OCI-LY3 (cell line): ENCODE data around the gene KANSL1.

Experiments used
- H2AFZ ChIP-seq: fragments of 200-600, 300-600 bp; shearing (Covaris generic); 2 replicates; pipeline ENCODE4 v1.6.0; 2014; ENCODE audit warnings: antibody characterized with exemption, low read depth, low read length
- H3K27ac ChIP-seq: fragments of 200-600, 300-600 bp; sonication (generic); 2 replicates; pipeline ENCODE4 v1.5.1; 2014; ENCODE audit warnings: mild to moderate bottlenecking, low read length, moderate library complexity, mixed read lengths
- H3K27me3 ChIP-seq: fragments of 200-600, 300-600 bp; sonication (generic); 2 replicates; pipeline ENCODE4 v1.6.1; 2014; ENCODE audit warnings: low read depth, low read length, mixed read lengths
- H3K36me3 ChIP-seq: fragments of 200-600, 300-600 bp; sonication (generic); replicated peaks from 2 replicates; pipeline ENCODE3; 2014; ENCODE audit warnings: low read depth, low read length, mixed read lengths
- H3K4me1 ChIP-seq: fragments of 300-600, 200-600 bp; sonication (generic); 2 replicates; pipeline ENCODE4 v1.6.1; 2014; ENCODE audit warnings: low read length, mixed read lengths
- H3K4me2 ChIP-seq: fragments of 200-600, 300-600 bp; sonication (generic); 2 replicates; pipeline ENCODE4 v1.6.1; 2014; ENCODE audit warnings: low read length, mixed read lengths
- H3K4me3 ChIP-seq: fragments of 300-600, 200-600 bp; sonication (generic); 2 replicates; pipeline ENCODE4 v1.5.1; 2014; ENCODE audit warnings: antibody characterized with exemption, mild to moderate bottlenecking, low read length, moderate library complexity
- H3K79me2 ChIP-seq: fragments of 300-600, 200-600 bp; shearing (Covaris generic); 2 replicates; pipeline ENCODE4 v1.6.1; 2014; ENCODE audit warnings: mild to moderate bottlenecking, low read length, mixed read lengths
- H3K9ac ChIP-seq: fragments of 300-600, 200-600 bp; shearing (Covaris generic); 2 replicates; pipeline ENCODE4 v1.6.0; 2014; ENCODE audit warnings: mild to moderate bottlenecking, low read length, moderate library complexity
- H3K9me3 ChIP-seq: fragments of 200-600, 300-600 bp; shearing (Covaris generic); 2 replicates; pipeline ENCODE4 v1.6.1; 2014; ENCODE audit warnings: low read length, mixed read lengths; ENCODE audit not compliant: insufficient read depth
- H4K20me1 ChIP-seq: fragments of 200-600, 300-600 bp; sonication (generic); 2 replicates; pipeline ENCODE4 v1.6.1; 2016; ENCODE audit warnings: low read length, mixed read lengths; ENCODE audit not compliant: insufficient read depth
- EZH2phosphoT487 ChIP-seq: fragments of 200-600 bp; shearing (Covaris generic); IDR thresholded peaks from 2 replicates; pipeline ENCODE4 v1.6.1; 2018; ENCODE audit warnings: antibody characterized with exemption, mixed run types, low read depth
- TF ChIP-seq, protein P1 (sequence below): fragments of 200-600, 300-600 bp; sonication (generic); IDR thresholded peaks from 2 replicates; pipeline ENCODE4 v1.5.1; 2014; ENCODE audit warnings: antibody characterized with exemption, low read length, low read depth

The KANSL1 gene

DNA sequence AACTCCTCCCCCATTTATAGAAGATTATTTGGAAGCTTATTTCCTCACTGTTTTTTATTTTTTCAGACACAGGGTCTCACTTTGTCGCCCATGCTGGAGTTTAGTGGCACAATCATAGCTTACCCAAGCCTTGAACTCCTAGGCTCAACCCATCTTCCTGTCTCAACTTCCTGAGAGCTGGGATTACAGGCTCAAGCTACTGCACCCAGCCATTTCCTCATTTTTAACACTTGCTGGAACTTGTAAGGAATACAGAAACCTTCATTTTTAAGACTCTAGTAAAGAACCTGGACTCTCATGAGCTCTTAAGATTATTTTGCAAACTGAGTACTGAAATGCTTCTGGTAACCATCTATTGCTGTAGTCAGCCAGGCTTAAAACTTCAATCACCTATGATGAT, 29.9 kb downstream of the KANSL1 start:
- peaks cover 95% of the 10 kb centered on the region for H4K20me1 ChIP-seq
- no peak overlapping the region for H3K4me2 ChIP-seq
- no peak overlapping the region for H3K9ac ChIP-seq
- TF ChIP-seq EZH2phosphoT487, result no peak
- TF ChIP-seq, protein P1, sequence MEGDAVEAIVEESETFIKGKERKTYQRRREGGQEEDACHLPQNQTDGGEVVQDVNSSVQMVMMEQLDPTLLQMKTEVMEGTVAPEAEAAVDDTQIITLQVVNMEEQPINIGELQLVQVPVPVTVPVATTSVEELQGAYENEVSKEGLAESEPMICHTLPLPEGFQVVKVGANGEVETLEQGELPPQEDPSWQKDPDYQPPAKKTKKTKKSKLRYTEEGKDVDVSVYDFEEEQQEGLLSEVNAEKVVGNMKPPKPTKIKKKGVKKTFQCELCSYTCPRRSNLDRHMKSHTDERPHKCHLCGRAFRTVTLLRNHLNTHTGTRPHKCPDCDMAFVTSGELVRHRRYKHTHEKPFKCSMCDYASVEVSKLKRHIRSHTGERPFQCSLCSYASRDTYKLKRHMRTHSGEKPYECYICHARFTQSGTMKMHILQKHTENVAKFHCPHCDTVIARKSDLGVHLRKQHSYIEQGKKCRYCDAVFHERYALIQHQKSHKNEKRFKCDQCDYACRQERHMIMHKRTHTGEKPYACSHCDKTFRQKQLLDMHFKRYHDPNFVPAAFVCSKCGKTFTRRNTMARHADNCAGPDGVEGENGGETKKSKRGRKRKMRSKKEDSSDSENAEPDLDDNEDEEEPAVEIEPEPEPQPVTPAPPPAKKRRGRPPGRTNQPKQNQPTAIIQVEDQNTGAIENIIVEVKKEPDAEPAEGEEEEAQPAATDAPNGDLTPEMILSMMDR, result no peak
- H3K9me3 ChIP-seq, result no peaks in the 10 kb centered on the region
- H3K27me3 ChIP-seq, result no peaks in the 10 kb centered on the region
- no peak overlapping the region for H3K4me3 ChIP-seq
- no peaks in the 10 kb centered on the region for H3K4me1 ChIP-seq
- no peak overlapping the region for H2AFZ ChIP-seq
- H3K27ac ChIP-seq, result no peak overlapping the region
- peaks cover 6% of the 10 kb centered on the region for H3K36me3 ChIP-seq
- peaks cover 98% of the 10 kb centered on the region for H3K79me2 ChIP-seq

DNA sequence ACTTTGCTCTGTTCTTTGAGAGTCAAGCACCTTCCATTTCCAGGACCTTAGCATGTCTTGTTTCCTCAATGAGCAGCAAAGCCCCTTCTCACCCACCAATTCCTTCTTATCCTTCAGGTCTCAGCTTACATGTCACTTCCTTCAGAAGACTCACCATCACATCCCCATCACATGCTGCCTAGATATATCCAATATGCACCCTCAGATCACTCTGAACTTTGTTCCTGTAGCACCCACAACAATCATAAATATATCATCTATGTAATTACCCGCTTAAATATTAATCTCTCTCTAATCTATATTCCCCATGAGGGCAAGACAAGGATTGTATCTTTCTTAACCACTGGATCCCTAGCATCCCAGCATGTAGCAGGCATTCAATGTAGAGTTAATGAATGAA, 30.4 kb downstream of the KANSL1 start:
- Histone ChIP-seq H3K79me2 (peaks cover 98% of the 10 kb centered on the region), H3K9me3 (no peaks in the 10 kb centered on the region), H3K9ac (no peak overlapping the region), H3K4me2 (no peak overlapping the region), H3K36me3 (peaks cover 6% of the 10 kb centered on the region), H4K20me1 (peaks cover 95% of the 10 kb centered on the region), H3K27ac (no peak overlapping the region), H3K4me3 (no peak overlapping the region), H3K4me1 (peaks cover 3% of the 10 kb centered on the region), H3K27me3 (no peaks in the 10 kb centered on the region), H2AFZ (no peak overlapping the region)
- TF ChIP-seq EZH2phosphoT487, result no peak
- TF ChIP-seq, protein P1, result no peak

DNA sequence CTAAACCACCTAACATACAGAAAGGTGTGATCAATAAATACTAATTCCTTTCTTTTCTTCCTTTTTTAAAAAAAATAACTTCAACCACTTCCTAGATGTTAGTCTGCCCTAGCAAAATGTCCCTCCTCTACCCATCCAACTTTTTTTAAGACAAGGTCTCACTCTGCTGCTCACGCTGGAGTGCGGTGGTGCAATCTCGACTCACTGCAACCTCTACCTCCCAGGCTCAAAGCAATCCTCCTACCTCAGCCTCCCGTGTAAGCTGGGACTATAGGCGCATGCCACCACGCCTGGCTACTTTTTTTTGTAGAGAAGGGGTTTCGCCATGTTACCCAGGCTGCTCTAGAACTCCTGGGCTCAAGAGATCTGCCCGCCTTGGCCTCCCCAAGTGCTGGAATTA, 33.1 kb downstream of the KANSL1 start:
- Histone ChIP-seq H3K4me2 (no peak overlapping the region), H3K27ac (no peak overlapping the region), H3K9me3 (no peaks in the 10 kb centered on the region), H2AFZ (no peak overlapping the region), H3K9ac (no peak overlapping the region), H3K27me3 (no peaks in the 10 kb centered on the region), H3K4me1 (peaks cover 29% of the 10 kb centered on the region), H3K4me3 (no peak overlapping the region), H3K36me3 (no peaks in the 10 kb centered on the region), H3K79me2 (peaks cover 98% of the 10 kb centered on the region), H4K20me1 (peaks cover 98% of the 10 kb centered on the region)
- no peak for TF ChIP-seq EZH2phosphoT487
- TF ChIP-seq, protein P1, result no peak

DNA sequence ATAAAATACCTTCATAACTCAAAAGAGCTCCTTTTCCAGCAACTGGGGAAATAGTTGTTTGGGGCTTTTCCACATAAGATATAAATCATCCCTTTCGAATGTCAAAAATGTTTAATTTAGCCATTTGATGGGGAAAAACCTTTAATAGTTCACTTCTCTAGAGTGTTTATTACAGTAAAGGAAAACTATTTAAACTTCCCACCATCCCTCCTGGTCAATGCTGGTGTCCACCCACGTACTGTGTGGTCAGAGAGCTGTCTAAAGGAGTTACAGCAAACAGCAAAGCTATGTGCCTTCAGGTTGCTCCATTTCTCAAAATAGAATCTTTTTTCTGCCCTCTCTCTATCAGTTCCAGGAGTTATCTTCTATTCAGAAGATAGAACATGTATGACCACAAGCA, 33.5 kb downstream of the KANSL1 start:
- no peaks in the 10 kb centered on the region for H3K27me3 ChIP-seq
- no peak overlapping the region for H3K4me2 ChIP-seq
- no peak overlapping the region for H3K4me3 ChIP-seq
- no peak overlapping the region for H3K27ac ChIP-seq
- H3K9me3 ChIP-seq, result no peaks in the 10 kb centered on the region
- peaks cover 99% of the 10 kb centered on the region for H3K79me2 ChIP-seq
- no peaks in the 10 kb centered on the region for H3K36me3 ChIP-seq
- peaks cover 29% of the 10 kb centered on the region for H3K4me1 ChIP-seq
- TF ChIP-seq, protein P1, result no peak
- no peak for TF ChIP-seq EZH2phosphoT487
- no peak overlapping the region for H2AFZ ChIP-seq
- H4K20me1 ChIP-seq, result peaks cover 99% of the 10 kb centered on the region
- no peak overlapping the region for H3K9ac ChIP-seq
